Astrocyte (in vitro differentiated cells and primary cell): ENCODE measurements around the gene PBLD. TPM values are rescaled to one million over a fixed set of nuclear protein-coding genes. Genes with fewer than 3 reads are reported as not detected.

Experiments used
- DNase-seq: peaks from one replicate; pipeline ENCODE4 v3.0.0-alpha.2; 2010; ENCODE audit warnings: low read depth
- FAIRE-seq: peaks from 2 replicates; lab custom pipeline; 2011; peaks lifted over from hg19 to GRCh38; lab: Jason Lieb, UNC
- H2AFZ ChIP-seq: 2 replicates; pipeline ENCODE4 v1.6.0; 2012; ENCODE audit warnings: low read depth, low read length, inconsistent platforms
- H3K27ac ChIP-seq: 2 replicates; pipeline ENCODE4 v1.5.1; 2011; ENCODE audit warnings: low read depth, low read length, inconsistent platforms
- H3K27me3 ChIP-seq: 2 replicates; pipeline ENCODE4 v1.6.0; 2011; ENCODE audit warnings: low read length, inconsistent platforms; ENCODE audit not compliant: insufficient read depth
- H3K36me3 ChIP-seq: 2 replicates; pipeline ENCODE4 v1.5.1; 2011; ENCODE audit warnings: low read length, inconsistent platforms; ENCODE audit not compliant: insufficient read depth
- H3K4me1 ChIP-seq: 2 replicates; pipeline ENCODE4 v1.5.1; 2011; ENCODE audit warnings: low read length, inconsistent platforms; ENCODE audit not compliant: insufficient read depth
- H3K4me2 ChIP-seq: 2 replicates; pipeline ENCODE4 v1.6.0; 2012; ENCODE audit warnings: low read length, inconsistent platforms
- H3K4me3 ChIP-seq: 2 replicates; pipeline ENCODE4 v1.5.1; 2011; ENCODE audit warnings: low read depth, mild to moderate bottlenecking, low read length, inconsistent platforms; ENCODE audit not compliant: insufficient read depth
- H3K79me2 ChIP-seq: 2 replicates; pipeline ENCODE4 v1.6.0; 2012; ENCODE audit warnings: mild to moderate bottlenecking, low read length, inconsistent platforms; ENCODE audit not compliant: insufficient read depth
- H3K9ac ChIP-seq: 2 replicates; pipeline ENCODE4 v1.6.0; 2012; ENCODE audit warnings: mild to moderate bottlenecking, low read length, inconsistent platforms
- H3K9me3 ChIP-seq: 2 replicates; pipeline ENCODE4 v1.5.1; 2012; ENCODE audit warnings: low read depth, mild to moderate bottlenecking, low read length, inconsistent platforms; ENCODE audit not compliant: insufficient read depth
- H4K20me1 ChIP-seq: 2 replicates; pipeline ENCODE4 v1.6.0; 2012; ENCODE audit warnings: low read length, inconsistent platforms; ENCODE audit not compliant: insufficient read depth
- H3K27ac Mint-ChIP-seq: one replicate; pipeline ENCODE4 v1.8.0; 2021; ENCODE audit warnings: mild to moderate bottlenecking, mixed read lengths; ENCODE audit not compliant: unreplicated experiment
- H3K27me3 Mint-ChIP-seq: one replicate; pipeline ENCODE4 v1.8.0; 2021; ENCODE audit warnings: low read depth, mixed read lengths; ENCODE audit not compliant: unreplicated experiment
- H3K36me3 Mint-ChIP-seq: one replicate; pipeline ENCODE4 v1.8.0; 2021; ENCODE audit warnings: low read depth, mixed read lengths; ENCODE audit not compliant: unreplicated experiment
- H3K4me1 Mint-ChIP-seq: one replicate; pipeline ENCODE4 v1.8.0; 2021; ENCODE audit warnings: low read depth, mixed read lengths; ENCODE audit not compliant: unreplicated experiment
- H3K4me3 Mint-ChIP-seq: one replicate; pipeline ENCODE4 v1.8.0; 2021; ENCODE audit warnings: mild to moderate bottlenecking, moderate library complexity, mixed read lengths; ENCODE audit not compliant: unreplicated experiment
- H3K9me3 Mint-ChIP-seq: one replicate; pipeline ENCODE4 v1.8.0; 2021; ENCODE audit warnings: mild to moderate bottlenecking, mixed read lengths; ENCODE audit not compliant: unreplicated experiment
- CTCF ChIP-seq: IDR thresholded peaks from 2 replicates; pipeline ENCODE4 v1.5.1; 2011; ENCODE audit warnings: low read depth, mild to moderate bottlenecking, inconsistent platforms, low read length, moderate library complexity; ENCODE audit not compliant: insufficient read depth
- EZH2 ChIP-seq: IDR thresholded peaks from 2 replicates; pipeline ENCODE4 v1.6.1; 2012; ENCODE audit warnings: mild to moderate bottlenecking, low read length, inconsistent platforms; ENCODE audit not compliant: insufficient read depth
- total RNA-seq: library from RNA; stranded (reverse); gene quantifications from 2 replicates; pipeline ENCODE4 v1.2.1, GENCODE V29; 2021

The PBLD gene
- total RNA-seq, 1 donor from 2014 or later, result 6.1 TPM

DNA sequence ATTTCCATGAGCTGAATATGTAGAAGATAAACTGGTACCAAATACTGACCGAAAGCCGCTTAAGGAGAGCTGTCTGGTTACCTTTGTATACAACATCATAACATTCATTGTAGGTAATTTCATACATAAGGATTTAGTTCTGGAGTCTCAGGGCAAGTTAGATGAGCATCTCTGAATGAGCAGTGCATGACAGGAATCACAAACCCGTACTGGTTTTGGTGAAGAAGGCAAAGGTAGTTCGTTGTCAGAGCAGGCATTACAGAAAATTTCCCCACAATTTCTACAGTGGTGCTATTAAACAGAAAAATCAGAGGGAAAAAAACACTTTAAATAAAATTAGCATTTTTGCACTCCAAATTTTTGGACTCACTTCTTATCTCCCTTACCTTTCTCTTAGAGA, 12.9 kb upstream of the PBLD start:
- no peak for DNase-seq
- H3K4me3 Mint-ChIP-seq, result no peak overlapping the region
- no peak overlapping the region for H3K27ac ChIP-seq
- H3K4me1 ChIP-seq, result no peaks in the 10 kb centered on the region
- H3K36me3 Mint-ChIP-seq, result peaks cover 15% of the 10 kb centered on the region
- H3K4me1 Mint-ChIP-seq, result no peaks in the 10 kb centered on the region
- no peak overlapping the region for H3K4me3 ChIP-seq
- peaks cover 27% of the 10 kb centered on the region for H3K79me2 ChIP-seq
- no peak for FAIRE-seq
- no peak overlapping the region for H3K27ac Mint-ChIP-seq
- no peak overlapping the region for H3K9ac ChIP-seq
- no peaks in the 10 kb centered on the region for H3K27me3 ChIP-seq
- no peaks in the 10 kb centered on the region for H3K9me3 ChIP-seq
- no peak overlapping the region for H3K4me2 ChIP-seq
- peaks cover 35% of the 10 kb centered on the region for H4K20me1 ChIP-seq
- peaks cover 43% of the 10 kb centered on the region for H3K36me3 ChIP-seq
- H2AFZ ChIP-seq, result no peak overlapping the region
- H3K9me3 Mint-ChIP-seq, result no peaks in the 10 kb centered on the region
- TF ChIP-seq EZH2 (no peak), CTCF (no peak)
- no peaks in the 10 kb centered on the region for H3K27me3 Mint-ChIP-seq

DNA sequence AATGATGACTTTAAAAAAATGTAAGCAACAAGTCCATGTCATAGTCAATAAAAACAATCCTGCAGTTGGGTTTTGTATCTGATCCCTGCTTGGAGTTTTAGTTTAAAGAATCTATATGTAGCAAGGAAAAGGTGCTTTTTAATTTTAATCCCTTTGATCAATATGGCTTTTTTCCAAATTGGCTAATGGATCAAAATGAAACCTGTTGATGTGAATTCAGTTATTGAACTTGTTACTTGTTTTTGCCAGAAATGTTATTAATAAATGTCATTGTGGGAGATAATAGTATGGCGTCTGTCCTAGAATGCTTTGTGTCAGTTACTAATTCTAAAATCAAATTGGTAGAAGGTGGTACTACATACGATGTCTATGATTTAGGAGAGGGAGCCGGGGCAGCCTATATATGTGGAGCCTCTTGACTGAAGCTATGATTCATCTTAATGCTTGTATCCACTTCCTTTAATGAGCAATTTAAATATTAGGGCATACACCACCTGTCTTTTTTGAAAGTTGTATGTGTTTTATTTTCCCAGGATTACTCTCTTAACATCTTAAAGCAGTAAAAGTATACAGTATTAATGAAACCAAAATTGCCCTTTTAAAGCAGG, 10.3 kb upstream of the PBLD start:
- Mint-ChIP-seq H3K9me3 (no peaks in the 10 kb centered on the region), H3K27me3 (no peaks in the 10 kb centered on the region), H3K27ac (no peak overlapping the region), H3K4me1 (no peaks in the 10 kb centered on the region), H3K4me3 (no peak overlapping the region), H3K36me3 (peaks cover 19% of the 10 kb centered on the region)
- Histone ChIP-seq H3K4me2 (no peak overlapping the region), H3K27me3 (no peaks in the 10 kb centered on the region), H3K4me1 (no peaks in the 10 kb centered on the region), H2AFZ (no peak overlapping the region), H4K20me1 (peaks cover 55% of the 10 kb centered on the region), H3K27ac (no peak overlapping the region), H3K79me2 (peaks cover 53% of the 10 kb centered on the region), H3K36me3 (peaks cover 67% of the 10 kb centered on the region), H3K4me3 (no peak overlapping the region), H3K9ac (no peak overlapping the region), H3K9me3 (no peaks in the 10 kb centered on the region)
- no peak for DNase-seq
- peak; percentile 23 for FAIRE-seq
- no peak for TF ChIP-seq EZH2
- no peak for TF ChIP-seq CTCF

- Histone ChIP-seq H3K9me3 (no peaks in the 10 kb centered on the region), H3K27ac (no peak overlapping the region), H3K4me2 (no peak overlapping the region), H3K9ac (no peak overlapping the region), H4K20me1 (peaks cover 80% of the 10 kb centered on the region), H2AFZ (no peak overlapping the region), H3K4me1 (peaks cover 16% of the 10 kb centered on the region), H3K79me2 (peaks cover 78% of the 10 kb centered on the region), H3K4me3 (no peak overlapping the region), H3K27me3 (no peaks in the 10 kb centered on the region), H3K36me3 (peaks cover 73% of the 10 kb centered on the region)
- peaks cover 20% of the 10 kb centered on the region for H3K4me1 Mint-ChIP-seq
- no peak overlapping the region for H3K4me3 Mint-ChIP-seq
- TF ChIP-seq CTCF (no peak), EZH2 (no peak)
- H3K36me3 Mint-ChIP-seq, result peaks cover 19% of the 10 kb centered on the region
- H3K9me3 Mint-ChIP-seq, result no peaks in the 10 kb centered on the region
- no peaks in the 10 kb centered on the region for H3K27me3 Mint-ChIP-seq
- no peak for DNase-seq
- H3K27ac Mint-ChIP-seq, result no peak overlapping the region
- FAIRE-seq, result no peak
Measured at GRCh38 chr10:68340358-68341080, 7.8 kb upstream of the PBLD start.
